K562 (cell line): ENCODE data around the gene HINT3. TPM values are rescaled to one million over a fixed set of nuclear protein-coding genes. Genes with fewer than 3 reads are reported as not detected.

Experiments used
- ARID1B ChIP-seq: fragments of 450-650 bp; IDR thresholded peaks from 2 replicates; pipeline ENCODE4 v1.6.1; 2016; ENCODE audit warnings: antibody characterized with exemption, mild to moderate bottlenecking, inconsistent platforms
- ARID3A ChIP-seq: IDR thresholded peaks from 2 replicates; pipeline ENCODE4 v1.6.1; 2012; ENCODE audit warnings: low read depth, low read length, improper control_type of control experiment, borderline replicate concordance
- EP300 ChIP-seq: IDR thresholded peaks from 2 replicates; pipeline ENCODE4 v1.6.1; 2012; ENCODE audit warnings: low read length, improper control_type of control experiment
- HDAC2 ChIP-seq: fragments of 450-650 bp; IDR thresholded peaks from 2 replicates; pipeline ENCODE4 v1.6.1; 2016; ENCODE audit warnings: mild to moderate bottlenecking
- NEUROD1 ChIP-seq: fragments of 150-350 bp; IDR thresholded peaks from 2 replicates; pipeline ENCODE4 v1.6.1; 2014; ENCODE audit warnings: borderline replicate concordance, low read length, low read depth; ENCODE audit not compliant: partially characterized antibody
- SMARCA4 ChIP-seq: fragments of 450-650 bp; IDR thresholded peaks from 2 replicates; pipeline ENCODE4 v1.6.1; 2016
- STAT5A ChIP-seq: IDR thresholded peaks from 2 replicates; pipeline ENCODE4 v1.6.1; 2012; ENCODE audit warnings: low read length, inconsistent platforms, borderline replicate concordance
- TAL1 ChIP-seq: fragments of 450-650 bp; IDR thresholded peaks from 2 replicates; pipeline ENCODE4 v1.6.1; 2016; ENCODE audit warnings: mild to moderate bottlenecking
- ZBTB7A ChIP-seq: IDR thresholded peaks from 2 replicates; pipeline ENCODE4 v1.6.1; 2011; ENCODE audit warnings: low read depth, mild to moderate bottlenecking, low read length, moderate library complexity, borderline replicate concordance; ENCODE audit not compliant: control insufficient read depth
- polyA plus RNA-seq, 8 experiments: library from polyadenylated mRNA; depleted of rRNA in 4 of 8; stranded (reverse) in 5 of 8; unstranded in 3 of 8; fragments of >200 nt; fragmentation: Nextera tagmentation in 2 of 8; fragmentation: Illumina TruSeq in 1 of 8; extraction: Ambion mirVana in 2 of 8; extraction: Trizol in 1 of 8; gene quantifications; 2 replicates each; pipeline versions ENCODE4 v1.2.1 to v1.2.3, GENCODE V29; 2011 to 2014; ENCODE audit warnings: inconsistent platforms in 1 of 8, missing spikeins in 1 of 8
- total RNA-seq, 7 experiments: library from RNA; depleted of rRNA in 6 of 7; stranded (reverse); fragments of >200 nt in 6 of 7; fragmentation: Illumina TruSeq in 2 of 7; extraction: Trizol in 2 of 7; gene quantifications; 2 replicates each; pipeline versions ENCODE4 v1.2.1 to v1.2.3, GENCODE V29; 2011 to 2021; ENCODE audit warnings: low replicate concordance in 1 of 7
- TF ChIP-seq, protein P1 (sequence below): fragments of 200-800 bp; sonication (Bioruptor generic); IDR thresholded peaks from 2 replicates; pipeline ENCODE4 v1.6.1; 2017; ENCODE audit warnings: missing genetic modification characterization, missing compliant biosample characterization
- TF ChIP-seq, protein P2 (sequence below): sonication (generic); formaldehyde crosslinking; IDR thresholded peaks from 2 replicates; pipeline ENCODE4 v1.8.1; 2022; ENCODE audit warnings: missing genetic modification reagents
- TF ChIP-seq, protein P3 (sequence below): fragments of 250-450 bp; sonication (Bioruptor Pico); IDR thresholded peaks from 2 replicates; pipeline ENCODE4 v1.5.0; 2021
- TF ChIP-seq, protein P4 (sequence below): fragments of 450-650 bp; IDR thresholded peaks from 2 replicates; pipeline ENCODE4 v1.6.1; 2018; ENCODE audit not compliant: partially characterized antibody

Gene HINT3
- total and polyA plus RNA-seq, 9 of the 15 experiments (the other 6 are each of a cell fraction or from before 2014, with no cell fraction given) = 1.4 to 16.6 (median 10.8) TPM

DNA sequence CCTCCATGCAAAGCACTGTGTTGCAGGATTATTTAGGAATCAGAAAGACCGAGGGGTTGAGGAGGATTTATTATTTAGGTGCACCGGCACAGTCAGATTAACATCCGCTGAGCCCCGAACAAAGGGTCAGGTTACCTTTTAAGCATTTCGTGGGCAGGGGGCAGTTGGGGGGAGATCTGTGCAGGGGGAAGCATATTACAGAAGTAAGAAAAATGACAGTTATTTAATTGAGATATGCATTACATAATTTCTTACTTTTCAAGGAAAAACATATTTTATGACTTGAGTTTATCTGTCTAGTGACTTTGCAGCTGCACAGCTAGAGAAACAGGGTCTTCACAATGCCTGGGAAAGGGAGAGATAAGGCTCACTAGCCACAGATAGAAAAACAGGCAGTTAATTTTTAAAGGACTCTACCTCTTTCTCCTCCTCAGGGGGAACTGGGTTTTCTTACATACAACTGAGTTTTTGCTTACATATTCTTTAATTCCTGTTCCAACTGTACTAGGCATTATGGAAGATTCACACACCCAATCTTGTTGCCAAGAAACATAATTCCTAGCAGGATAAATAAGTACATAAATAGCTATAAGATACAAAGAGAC is 1.7 kb upstream of the HINT3 start (continued):
- TF ChIP-seq, protein P1, sequence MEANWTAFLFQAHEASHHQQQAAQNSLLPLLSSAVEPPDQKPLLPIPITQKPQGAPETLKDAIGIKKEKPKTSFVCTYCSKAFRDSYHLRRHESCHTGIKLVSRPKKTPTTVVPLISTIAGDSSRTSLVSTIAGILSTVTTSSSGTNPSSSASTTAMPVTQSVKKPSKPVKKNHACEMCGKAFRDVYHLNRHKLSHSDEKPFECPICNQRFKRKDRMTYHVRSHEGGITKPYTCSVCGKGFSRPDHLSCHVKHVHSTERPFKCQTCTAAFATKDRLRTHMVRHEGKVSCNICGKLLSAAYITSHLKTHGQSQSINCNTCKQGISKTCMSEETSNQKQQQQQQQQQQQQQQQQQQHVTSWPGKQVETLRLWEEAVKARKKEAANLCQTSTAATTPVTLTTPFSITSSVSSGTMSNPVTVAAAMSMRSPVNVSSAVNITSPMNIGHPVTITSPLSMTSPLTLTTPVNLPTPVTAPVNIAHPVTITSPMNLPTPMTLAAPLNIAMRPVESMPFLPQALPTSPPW (CRISPR knock-in tag) = peak; percentile 44
- TF ChIP-seq EP300 (peak; percentile 76; the same call in 1 of the 2 replicates), ARID1B (peak; percentile 83), HDAC2 (0 out of 2 replicates have a peak, but pooled peaks have one; percentile 32), TAL1 (peak; percentile 66), ZBTB7A (0 out of 2 replicates have a peak, but pooled peaks have one; percentile 45), STAT5A (peak; percentile 14; the same call in 1 of the 2 replicates), ARID3A (0 out of 2 replicates have a peak, but pooled peaks have one; percentile 34), NEUROD1 (no peak), SMARCA4 (peak; percentile 73)
- TF ChIP-seq, protein P2, sequence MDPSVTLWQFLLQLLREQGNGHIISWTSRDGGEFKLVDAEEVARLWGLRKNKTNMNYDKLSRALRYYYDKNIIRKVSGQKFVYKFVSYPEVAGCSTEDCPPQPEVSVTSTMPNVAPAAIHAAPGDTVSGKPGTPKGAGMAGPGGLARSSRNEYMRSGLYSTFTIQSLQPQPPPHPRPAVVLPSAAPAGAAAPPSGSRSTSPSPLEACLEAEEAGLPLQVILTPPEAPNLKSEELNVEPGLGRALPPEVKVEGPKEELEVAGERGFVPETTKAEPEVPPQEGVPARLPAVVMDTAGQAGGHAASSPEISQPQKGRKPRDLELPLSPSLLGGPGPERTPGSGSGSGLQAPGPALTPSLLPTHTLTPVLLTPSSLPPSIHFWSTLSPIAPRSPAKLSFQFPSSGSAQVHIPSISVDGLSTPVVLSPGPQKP (CRISPR knock-in tag) = no peak
- TF ChIP-seq, protein P3, sequence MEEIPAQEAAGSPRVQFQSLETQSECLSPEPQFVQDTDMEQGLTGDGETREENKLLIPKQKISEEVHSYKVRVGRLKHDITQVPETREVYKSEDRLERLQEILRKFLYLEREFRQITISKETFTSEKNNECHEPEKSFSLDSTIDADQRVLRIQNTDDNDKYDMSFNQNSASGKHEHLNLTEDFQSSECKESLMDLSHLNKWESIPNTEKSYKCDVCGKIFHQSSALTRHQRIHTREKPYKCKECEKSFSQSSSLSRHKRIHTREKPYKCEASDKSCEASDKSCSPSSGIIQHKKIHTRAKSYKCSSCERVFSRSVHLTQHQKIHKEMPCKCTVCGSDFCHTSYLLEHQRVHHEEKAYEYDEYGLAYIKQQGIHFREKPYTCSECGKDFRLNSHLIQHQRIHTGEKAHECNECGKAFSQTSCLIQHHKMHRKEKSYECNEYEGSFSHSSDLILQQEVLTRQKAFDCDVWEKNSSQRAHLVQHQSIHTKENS = no peak
- TF ChIP-seq, protein P4, sequence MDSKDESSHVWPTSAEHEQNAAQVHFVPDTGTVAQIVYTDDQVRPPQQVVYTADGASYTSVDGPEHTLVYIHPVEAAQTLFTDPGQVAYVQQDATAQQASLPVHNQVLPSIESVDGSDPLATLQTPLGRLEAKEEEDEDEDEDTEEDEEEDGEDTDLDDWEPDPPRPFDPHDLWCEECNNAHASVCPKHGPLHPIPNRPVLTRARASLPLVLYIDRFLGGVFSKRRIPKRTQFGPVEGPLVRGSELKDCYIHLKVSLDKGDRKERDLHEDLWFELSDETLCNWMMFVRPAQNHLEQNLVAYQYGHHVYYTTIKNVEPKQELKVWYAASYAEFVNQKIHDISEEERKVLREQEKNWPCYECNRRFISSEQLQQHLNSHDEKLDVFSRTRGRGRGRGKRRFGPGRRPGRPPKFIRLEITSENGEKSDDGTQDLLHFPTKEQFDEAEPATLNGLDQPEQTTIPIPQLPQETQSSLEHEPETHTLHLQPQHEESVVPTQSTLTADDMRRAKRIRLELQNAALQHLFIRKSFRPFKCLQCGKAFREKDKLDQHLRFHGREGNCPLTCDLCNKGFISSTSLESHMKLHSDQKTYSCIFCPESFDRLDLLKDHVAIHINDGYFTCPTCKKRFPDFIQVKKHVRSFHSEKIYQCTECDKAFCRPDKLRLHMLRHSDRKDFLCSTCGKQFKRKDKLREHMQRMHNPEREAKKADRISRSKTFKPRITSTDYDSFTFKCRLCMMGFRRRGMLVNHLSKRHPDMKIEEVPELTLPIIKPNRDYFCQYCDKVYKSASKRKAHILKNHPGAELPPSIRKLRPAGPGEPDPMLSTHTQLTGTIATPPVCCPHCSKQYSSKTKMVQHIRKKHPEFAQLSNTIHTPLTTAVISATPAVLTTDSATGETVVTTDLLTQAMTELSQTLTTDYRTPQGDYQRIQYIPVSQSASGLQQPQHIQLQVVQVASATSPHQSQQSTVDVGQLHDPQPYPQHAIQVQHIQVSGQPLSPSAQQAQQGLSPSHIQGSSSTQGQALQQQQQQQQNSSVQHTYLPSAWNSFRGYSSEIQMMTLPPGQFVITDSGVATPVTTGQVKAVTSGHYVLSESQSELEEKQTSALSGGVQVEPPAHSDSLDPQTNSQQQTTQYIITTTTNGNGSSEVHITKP = peak; percentile 72
